ENCODE data around the gene ZNF443.

- TF ChIP-seq EP300 (IDR thresholded peaks at IDR 0.05; ENCODE audit: borderline replicate concordance in 1 of 2, low read depth in 1 of 2, low read length in 1 of 2) (no peak), EZH2phosphoT487 (IDR thresholded peaks at IDR 0.05; ENCODE audit: borderline replicate concordance, low read depth) (no peak), TCF12 (IDR thresholded peaks at IDR 0.05) (no peak), SIN3A (IDR thresholded peaks at IDR 0.05; ENCODE audit: borderline replicate concordance, low read depth, low read length) (no peak), MEF2A (IDR thresholded peaks at IDR 0.05; ENCODE audit: borderline replicate concordance, low read depth) (no peak), MAX (IDR thresholded peaks at IDR 0.05; ENCODE audit: low read depth) (no peak), GATA2 (CRISPR knock-in tag; IDR thresholded peaks at IDR 0.05) (no peak)
- TF ChIP-seq, protein P1, sequence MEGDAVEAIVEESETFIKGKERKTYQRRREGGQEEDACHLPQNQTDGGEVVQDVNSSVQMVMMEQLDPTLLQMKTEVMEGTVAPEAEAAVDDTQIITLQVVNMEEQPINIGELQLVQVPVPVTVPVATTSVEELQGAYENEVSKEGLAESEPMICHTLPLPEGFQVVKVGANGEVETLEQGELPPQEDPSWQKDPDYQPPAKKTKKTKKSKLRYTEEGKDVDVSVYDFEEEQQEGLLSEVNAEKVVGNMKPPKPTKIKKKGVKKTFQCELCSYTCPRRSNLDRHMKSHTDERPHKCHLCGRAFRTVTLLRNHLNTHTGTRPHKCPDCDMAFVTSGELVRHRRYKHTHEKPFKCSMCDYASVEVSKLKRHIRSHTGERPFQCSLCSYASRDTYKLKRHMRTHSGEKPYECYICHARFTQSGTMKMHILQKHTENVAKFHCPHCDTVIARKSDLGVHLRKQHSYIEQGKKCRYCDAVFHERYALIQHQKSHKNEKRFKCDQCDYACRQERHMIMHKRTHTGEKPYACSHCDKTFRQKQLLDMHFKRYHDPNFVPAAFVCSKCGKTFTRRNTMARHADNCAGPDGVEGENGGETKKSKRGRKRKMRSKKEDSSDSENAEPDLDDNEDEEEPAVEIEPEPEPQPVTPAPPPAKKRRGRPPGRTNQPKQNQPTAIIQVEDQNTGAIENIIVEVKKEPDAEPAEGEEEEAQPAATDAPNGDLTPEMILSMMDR (IDR thresholded peaks at IDR 0.05), result no peak
- TF ChIP-seq, protein P2, sequence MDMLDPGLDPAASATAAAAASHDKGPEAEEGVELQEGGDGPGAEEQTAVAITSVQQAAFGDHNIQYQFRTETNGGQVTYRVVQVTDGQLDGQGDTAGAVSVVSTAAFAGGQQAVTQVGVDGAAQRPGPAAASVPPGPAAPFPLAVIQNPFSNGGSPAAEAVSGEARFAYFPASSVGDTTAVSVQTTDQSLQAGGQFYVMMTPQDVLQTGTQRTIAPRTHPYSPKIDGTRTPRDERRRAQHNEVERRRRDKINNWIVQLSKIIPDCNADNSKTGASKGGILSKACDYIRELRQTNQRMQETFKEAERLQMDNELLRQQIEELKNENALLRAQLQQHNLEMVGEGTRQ (IDR thresholded peaks at IDR 0.05; ENCODE audit: borderline replicate concordance, low read depth, low read length), result no peak
Measured at GRCh38 chr19:12380444-12380737, 60.4 kb downstream of the ZNF443 start.

All from SK-N-SH (cell line).